Stimulated activated CD4-positive, alpha-beta T cell treated with anti-CD3 and anti-CD28 coated beads, Interleukin-4, amount 100 ng/mL, for 24 hours (primary cell): ENCODE data around the gene IRF2BPL.

Experiments used
- DNase-seq: peaks from one replicate; pipeline ENCODE4 v3.0.0-alpha.2; 2020

The IRF2BPL gene

GRCh38 chr14:77028384-77029231 is at the start of gene IRF2BPL:
Gene IRF2BPL, minus strand, starts transcription at chr14:77028708. Its CDS starts 916 bp downstream, at chr14:77027792.
- DNase-seq, result peak; percentile 93

- no peak for DNase-seq
Observed at GRCh38 chr14:77077040-77077439, 48.5 kb upstream of the IRF2BPL start.

GRCh38 chr14:77076113-77076631 is 47.7 kb upstream of the IRF2BPL start:
- DNase-seq, result no peak

- no peak for DNase-seq
Observed at GRCh38 chr14:77074969-77075368, 46.5 kb upstream of the IRF2BPL start.

GRCh38 chr14:77071938-77072388 is 43.5 kb upstream of the IRF2BPL start:
- DNase-seq, result no peak

GRCh38 chr14:77069551-77069950 is 41.0 kb upstream of the IRF2BPL start:
- DNase-seq, result no peak

- DNase-seq, result no peak
Observed at GRCh38 chr14:77068517-77069200, 40.2 kb upstream of the IRF2BPL start.

- peak; percentile 62 for DNase-seq
Observed at GRCh38 chr14:77067632-77068516, 39.4 kb upstream of the IRF2BPL start.

GRCh38 chr14:77066578-77067172 is 38.2 kb upstream of the IRF2BPL start:
- no peak for DNase-seq

GRCh38 chr14:77065851-77066577 is 37.5 kb upstream of the IRF2BPL start:
- DNase-seq, result no peak

GRCh38 chr14:77064521-77065178 is 36.1 kb upstream of the IRF2BPL start:
- no peak for DNase-seq

- no peak for DNase-seq
Observed at GRCh38 chr14:77063571-77064171, 35.2 kb upstream of the IRF2BPL start.

- no peak for DNase-seq
Observed at GRCh38 chr14:77062261-77062660, 33.8 kb upstream of the IRF2BPL start.

- DNase-seq, result no peak
Observed at GRCh38 chr14:77061630-77062257, 33.2 kb upstream of the IRF2BPL start.

GRCh38 chr14:77059276-77059915 is 30.9 kb upstream of the IRF2BPL start:
- DNase-seq, result peak; percentile 49

- DNase-seq, result no peak
Observed at GRCh38 chr14:77058785-77059184, 30.3 kb upstream of the IRF2BPL start.

- no peak for DNase-seq
Observed at GRCh38 chr14:77058117-77058516, 29.6 kb upstream of the IRF2BPL start.

GRCh38 chr14:77055981-77056380 is 27.5 kb upstream of the IRF2BPL start:
- DNase-seq, result no peak

- DNase-seq, result no peak
Observed at GRCh38 chr14:77055306-77055705, 26.8 kb upstream of the IRF2BPL start.
